Measurements from ENCODE around the gene ACTG2. TPM values are rescaled to one million over a fixed set of nuclear protein-coding genes. Genes with fewer than 3 reads are reported as not detected.
A peak's percentile ranks its signal among the peaks of the same experiment; 100 is the strongest.

The ACTG2 gene
- total RNA-seq, 4 donors from 2014 or later: 394 to 3,499 (median 729) TPM

DNA sequence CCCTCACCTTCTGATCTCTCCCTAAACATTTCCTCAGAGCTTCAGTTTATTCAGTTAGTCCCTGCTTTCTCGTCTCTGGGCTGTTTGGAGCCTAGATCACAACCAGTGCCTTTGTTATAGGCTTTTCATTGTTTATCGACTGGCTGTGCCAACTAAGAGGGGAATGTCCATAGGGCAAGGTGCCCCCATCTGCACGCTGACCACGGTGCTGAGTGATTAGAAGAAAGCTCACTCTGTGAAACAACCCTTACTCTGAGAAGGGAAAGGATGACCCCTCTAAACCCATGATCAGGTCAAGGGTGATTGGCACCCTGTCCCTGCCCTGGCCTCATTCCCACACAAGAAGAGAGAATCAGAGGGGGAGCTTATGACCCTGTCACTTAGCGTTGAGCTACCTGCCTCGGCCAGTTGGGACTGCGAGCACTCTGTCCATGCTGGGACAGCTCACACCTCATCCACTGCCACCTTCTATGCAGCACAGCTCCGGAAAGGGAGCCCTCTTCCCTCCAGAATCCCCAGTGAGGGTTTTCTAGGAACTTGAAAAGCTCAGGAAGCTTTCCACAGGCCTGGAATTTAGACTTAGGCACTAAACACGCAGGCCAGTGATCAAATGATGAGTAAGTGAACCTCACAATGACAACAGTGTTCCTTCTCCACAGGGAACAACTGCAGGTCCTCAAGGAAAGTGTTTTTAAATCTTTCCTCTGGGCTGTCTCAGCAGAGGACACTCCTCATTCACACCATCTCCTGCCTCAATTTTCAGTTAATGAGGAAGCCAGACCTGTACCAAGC, 2.3 kb upstream of the ACTG2 start:
- WGBS, 2 donors (ENCODE audit: low coverage in 1 of 2): 63 to 74% methylated on average over 3 to 9 of the region's 9 CpGs
- H3K27ac ChIP-seq: peak overlapping the region; percentile 78 to 89 (median 88)

DNA sequence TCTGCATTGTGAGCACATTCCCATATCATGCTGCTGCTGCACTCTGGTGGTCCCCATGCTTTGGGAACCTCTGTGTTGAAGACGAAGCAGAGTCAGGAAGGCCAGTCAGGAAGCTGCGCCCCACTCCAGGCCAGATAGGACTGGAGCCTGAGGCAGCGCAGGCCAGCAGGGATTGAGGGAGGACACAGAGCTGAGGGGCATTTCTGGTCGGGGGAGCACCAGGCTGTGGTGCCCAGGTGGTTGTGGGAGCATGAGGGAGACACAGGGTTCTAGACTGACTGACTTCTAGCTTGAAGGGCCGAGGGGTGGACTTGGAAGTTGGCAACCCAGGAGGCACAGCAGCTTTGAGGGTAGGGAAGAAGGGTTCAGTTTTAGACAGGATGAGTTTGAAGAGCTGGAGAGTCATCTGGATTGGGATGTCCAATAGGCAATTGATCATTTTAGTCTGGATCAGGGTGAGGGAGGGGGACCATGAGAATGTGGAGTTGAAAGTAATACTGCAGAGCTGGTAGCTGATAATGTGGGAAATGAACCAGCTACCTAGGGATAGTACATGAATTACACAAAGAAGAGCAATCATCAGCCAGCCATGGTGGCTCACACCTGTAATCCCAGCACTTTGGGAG, 1.4 kb upstream of the ACTG2 start:
- in situ Hi-C loops (cut with MboI; ENCODE audit: low pct_ligation_motif_present in 1 of 4, low pct_unique_long_range_greater_than_20kb in 1 of 4, low sequenced_read_pairs in 3 of 4) (no loop called here), intact Hi-C loops (cut with DNase I; ENCODE audit: low total_unique reads) (loop anchor here (10.0 kb wide), 1 partner anchor 57 kb away; no protein-coding TSS in a partner anchor)
- 83 to 90% methylated on average over 2 to 4 of the region's 5 CpGs for WGBS, 2 donors (ENCODE audit: low coverage in 1 of 2)
- Histone ChIP-seq H3K4me3 (no peak overlapping the region), H3K27ac (peak overlapping the region; percentile 78 to 89 (median 88)), H3K27me3 (no peaks in the 10 kb centered on the region), H3K36me3 (no peaks in the 10 kb centered on the region), H3K9me3 (no peaks in the 10 kb centered on the region), H3K4me1 (peaks cover 0 to 3% (median 0%) of the 10 kb centered on the region in 4 donors)
- DNase-seq: no peak
- TF ChIP-seq POLR2A (IDR thresholded peaks at IDR 0.05): no peak
- TF ChIP-seq POLR2AphosphoS5 (IDR thresholded peaks at IDR 0.05): no peak
- TF ChIP-seq, protein P1, sequence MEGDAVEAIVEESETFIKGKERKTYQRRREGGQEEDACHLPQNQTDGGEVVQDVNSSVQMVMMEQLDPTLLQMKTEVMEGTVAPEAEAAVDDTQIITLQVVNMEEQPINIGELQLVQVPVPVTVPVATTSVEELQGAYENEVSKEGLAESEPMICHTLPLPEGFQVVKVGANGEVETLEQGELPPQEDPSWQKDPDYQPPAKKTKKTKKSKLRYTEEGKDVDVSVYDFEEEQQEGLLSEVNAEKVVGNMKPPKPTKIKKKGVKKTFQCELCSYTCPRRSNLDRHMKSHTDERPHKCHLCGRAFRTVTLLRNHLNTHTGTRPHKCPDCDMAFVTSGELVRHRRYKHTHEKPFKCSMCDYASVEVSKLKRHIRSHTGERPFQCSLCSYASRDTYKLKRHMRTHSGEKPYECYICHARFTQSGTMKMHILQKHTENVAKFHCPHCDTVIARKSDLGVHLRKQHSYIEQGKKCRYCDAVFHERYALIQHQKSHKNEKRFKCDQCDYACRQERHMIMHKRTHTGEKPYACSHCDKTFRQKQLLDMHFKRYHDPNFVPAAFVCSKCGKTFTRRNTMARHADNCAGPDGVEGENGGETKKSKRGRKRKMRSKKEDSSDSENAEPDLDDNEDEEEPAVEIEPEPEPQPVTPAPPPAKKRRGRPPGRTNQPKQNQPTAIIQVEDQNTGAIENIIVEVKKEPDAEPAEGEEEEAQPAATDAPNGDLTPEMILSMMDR (IDR thresholded peaks at IDR 0.05): no peak
- no peak for TF ChIP-seq EP300 (IDR thresholded peaks at IDR 0.05; ENCODE audit: low read depth)

More for the DNA sequence above, 2.3 kb upstream of the ACTG2 start:
- Histone ChIP-seq H3K36me3 (no peaks in the 10 kb centered on the region), H3K27me3 (no peaks in the 10 kb centered on the region), H3K9me3 (no peaks in the 10 kb centered on the region), H3K4me1 (peaks cover 0 to 3% (median 0%) of the 10 kb centered on the region in 4 donors), H3K4me3 (no peak overlapping the region)
- intact Hi-C loops (cut with DNase I; ENCODE audit: low total_unique reads) (loop anchor here (10.0 kb wide), 1 partner anchor 56 kb away; no protein-coding TSS in a partner anchor), in situ Hi-C loops (cut with MboI; ENCODE audit: low pct_ligation_motif_present in 1 of 4, low pct_unique_long_range_greater_than_20kb in 1 of 4, low sequenced_read_pairs in 3 of 4) (no loop called here)
- TF ChIP-seq POLR2AphosphoS5 (IDR thresholded peaks at IDR 0.05) (no peak), POLR2A (IDR thresholded peaks at IDR 0.05) (no peak), EP300 (IDR thresholded peaks at IDR 0.05; ENCODE audit: low read depth) (no peak)
- TF ChIP-seq, protein P1 (IDR thresholded peaks at IDR 0.05): no peak
- no peak for DNase-seq

DNA sequence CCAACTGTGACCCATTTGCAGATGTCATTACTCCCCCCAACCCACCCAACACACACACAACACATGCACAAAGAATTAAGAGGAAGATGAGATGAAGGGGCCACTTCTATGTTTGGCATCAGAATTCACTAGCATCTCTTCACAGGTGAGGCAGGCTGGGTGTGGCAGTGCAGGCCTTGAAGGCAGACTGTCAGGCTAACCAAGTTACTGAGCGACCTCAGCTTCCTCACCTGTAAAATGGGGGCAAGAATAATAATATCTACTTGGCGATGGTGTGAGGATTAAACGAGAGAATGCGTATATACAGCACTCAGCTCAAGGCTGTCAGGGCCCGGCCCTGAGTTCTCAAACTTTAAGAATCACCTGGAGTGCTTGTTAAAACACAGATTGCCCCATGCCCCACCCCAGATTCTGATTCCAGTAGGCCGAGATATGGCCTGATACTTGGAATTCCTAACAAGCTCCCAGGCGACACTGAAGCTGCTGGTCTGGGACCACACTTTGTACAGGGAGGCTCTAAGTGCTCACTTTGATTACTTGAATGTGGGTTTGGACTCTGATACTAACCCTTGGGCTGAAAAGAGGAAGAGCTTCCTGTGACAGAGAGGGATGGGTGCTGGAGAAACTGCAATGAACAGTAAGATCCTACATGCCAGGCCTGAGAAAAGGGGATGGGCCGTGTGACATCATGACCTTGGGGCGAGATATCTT, 1.1 kb downstream of the ACTG2 start:
- in situ Hi-C loops (cut with MboI; ENCODE audit: low pct_ligation_motif_present in 1 of 4, low pct_unique_long_range_greater_than_20kb in 1 of 4, low sequenced_read_pairs in 3 of 4) (no loop called here), intact Hi-C loops (cut with DNase I; ENCODE audit: low total_unique reads) (loop anchor here (10.0 kb wide), 1 partner anchor 59 kb away; no protein-coding TSS in a partner anchor)
- Histone ChIP-seq H3K4me1 (peaks cover 0 to 7% (median 0%) of the 10 kb centered on the region in 4 donors), H3K27ac (peak overlapping the region; percentile 78 to 89 (median 88)), H3K27me3 (no peaks in the 10 kb centered on the region), H3K9me3 (no peaks in the 10 kb centered on the region), H3K4me3 (peak overlapping the region; percentile 20 to 42 (median 34)), H3K36me3 (no peaks in the 10 kb centered on the region)
- WGBS, 2 donors (ENCODE audit: low coverage in 1 of 2): 61 to 100% methylated on average over 2 to 9 of the region's 9 CpGs
- DNase-seq: no peak
- TF ChIP-seq POLR2A (IDR thresholded peaks at IDR 0.05) (no peak), EP300 (IDR thresholded peaks at IDR 0.05; ENCODE audit: low read depth) (no peak), POLR2AphosphoS5 (IDR thresholded peaks at IDR 0.05) (peak in 1 of 3 donors; percentile 14)
- TF ChIP-seq, protein P1 (IDR thresholded peaks at IDR 0.05): no peak

Data from transverse colon (tissue), 4 donors.